ENCODE results near the gene LRRC4C.

Gene LRRC4C

GRCh38 chr11:40360206-40360798 is 1099.2 kb downstream of the LRRC4C start:
- no peak for DNase-seq (ENCODE audit: low spot score)

- no peak for DNase-seq (ENCODE audit: low spot score)
Measured at GRCh38 chr11:40354121-40354520, 1105.3 kb downstream of the LRRC4C start.

GRCh38 chr11:40340911-40341310 is 1118.5 kb downstream of the LRRC4C start:
- no peak for DNase-seq (ENCODE audit: low spot score)

- DNase-seq (ENCODE audit: low spot score), result no peak
Measured at GRCh38 chr11:40338739-40339138, 1120.7 kb downstream of the LRRC4C start.

GRCh38 chr11:40338062-40338461 is 1121.4 kb downstream of the LRRC4C start:
- DNase-seq (ENCODE audit: low spot score), result no peak

- no peak for DNase-seq (ENCODE audit: low spot score)
Measured at GRCh38 chr11:40337118-40337517, 1122.3 kb downstream of the LRRC4C start.

GRCh38 chr11:40328890-40329614 is 1130.4 kb downstream of the LRRC4C start:
- DNase-seq (ENCODE audit: low spot score), result no peak

GRCh38 chr11:40323241-40323640 is 1136.2 kb downstream of the LRRC4C start:
- no peak for DNase-seq (ENCODE audit: low spot score)

- no peak for DNase-seq (ENCODE audit: low spot score)
Measured at GRCh38 chr11:40321537-40321936, 1137.9 kb downstream of the LRRC4C start.

- DNase-seq (ENCODE audit: low spot score), result no peak
Measured at GRCh38 chr11:40316171-40316570, 1143.3 kb downstream of the LRRC4C start.

GRCh38 chr11:40315122-40315521 is 1144.3 kb downstream of the LRRC4C start:
- no peak for DNase-seq (ENCODE audit: low spot score)

- DNase-seq (ENCODE audit: low spot score), result no peak
Measured at GRCh38 chr11:40314327-40314726, 1145.1 kb downstream of the LRRC4C start.

- no peak for DNase-seq (ENCODE audit: low spot score)
Measured at GRCh38 chr11:40306938-40307548, 1152.4 kb downstream of the LRRC4C start.

- no peak for DNase-seq (ENCODE audit: low spot score)
Measured at GRCh38 chr11:40302669-40303068, 1156.8 kb downstream of the LRRC4C start.

GRCh38 chr11:40295466-40295865 is 1164.0 kb downstream of the LRRC4C start:
- no peak for DNase-seq (ENCODE audit: low spot score)

- DNase-seq (ENCODE audit: low spot score), result no peak
Measured at GRCh38 chr11:40294741-40295140, 1164.7 kb downstream of the LRRC4C start.

GRCh38 chr11:40294349-40294735 is 1165.1 kb downstream of the LRRC4C start:
- no peak for DNase-seq (ENCODE audit: low spot score)

- peak; percentile 95 for DNase-seq (ENCODE audit: low spot score)
Measured at GRCh38 chr11:40293655-40294348, 1165.7 kb downstream of the LRRC4C start.

GRCh38 chr11:40292721-40293508 is 1166.5 kb downstream of the LRRC4C start:
- DNase-seq (ENCODE audit: low spot score), result peak; percentile 52

GRCh38 chr11:40291741-40292140 is 1167.7 kb downstream of the LRRC4C start:
- DNase-seq (ENCODE audit: low spot score), result peak; percentile 76

- peak; percentile 79 for DNase-seq (ENCODE audit: low spot score)
Measured at GRCh38 chr11:40291329-40291728, 1168.1 kb downstream of the LRRC4C start.

GRCh38 chr11:40290171-40290631 is 1169.3 kb downstream of the LRRC4C start:
- DNase-seq (ENCODE audit: low spot score), result peak; percentile 46

All from globus pallidus (tissue), 1 donor.